Measurements from ENCODE around the gene RHBDL1.

RHBDL1 gene

DNA sequence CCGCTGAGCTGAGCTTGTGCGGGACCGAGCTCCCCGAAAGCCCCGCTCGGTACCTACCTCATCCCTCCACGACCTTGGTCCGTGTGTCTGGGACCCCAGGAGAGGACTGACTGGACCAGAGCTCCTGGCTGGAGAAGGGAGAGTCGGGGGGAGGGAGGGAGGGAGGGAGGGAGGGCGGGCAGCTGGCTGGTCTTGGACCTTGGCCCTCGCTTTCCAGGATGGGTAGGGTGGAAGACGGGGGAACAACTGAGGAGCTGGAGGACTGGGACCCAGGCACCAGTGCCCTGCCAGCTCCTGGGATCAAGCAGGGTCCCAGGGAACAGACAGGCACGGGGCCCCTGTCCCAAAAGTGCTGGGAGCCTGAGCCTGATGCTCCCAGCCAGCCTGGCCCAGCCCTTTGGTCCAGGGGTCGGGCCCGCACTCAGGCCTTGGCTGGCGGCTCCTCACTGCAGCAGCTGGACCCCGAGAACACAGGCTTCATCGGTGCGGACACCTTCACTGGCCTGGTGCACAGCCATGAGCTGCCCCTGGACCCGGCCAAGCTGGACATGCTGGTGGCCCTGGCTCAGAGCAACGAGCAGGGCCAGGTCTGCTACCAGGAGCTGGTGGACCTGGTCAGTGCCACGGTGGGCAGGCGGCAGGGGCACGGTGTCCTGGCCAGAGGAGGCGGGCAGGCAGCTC lies 553 bp downstream of the RHBDL1 start:
- peak; percentile 59 for DNase-seq (ENCODE audit: low spot score)

DNA sequence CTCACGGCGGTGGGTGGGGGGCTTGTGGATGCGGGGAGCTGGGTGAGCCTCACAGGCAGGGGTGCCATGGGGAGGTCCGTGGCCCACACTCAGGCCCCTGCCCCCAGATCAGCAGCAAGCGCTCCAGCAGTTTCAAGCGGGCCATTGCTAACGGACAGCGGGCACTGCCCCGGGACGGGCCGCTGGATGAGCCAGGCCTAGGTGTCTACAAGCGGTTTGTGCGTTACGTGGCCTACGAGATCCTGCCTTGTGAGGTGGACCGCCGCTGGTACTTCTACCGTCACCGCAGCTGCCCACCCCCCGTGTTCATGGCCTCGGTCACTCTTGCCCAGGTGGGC lies 1.1 kb downstream of the RHBDL1 start:
- DNase-seq (ENCODE audit: low spot score) = no peak

DNA sequence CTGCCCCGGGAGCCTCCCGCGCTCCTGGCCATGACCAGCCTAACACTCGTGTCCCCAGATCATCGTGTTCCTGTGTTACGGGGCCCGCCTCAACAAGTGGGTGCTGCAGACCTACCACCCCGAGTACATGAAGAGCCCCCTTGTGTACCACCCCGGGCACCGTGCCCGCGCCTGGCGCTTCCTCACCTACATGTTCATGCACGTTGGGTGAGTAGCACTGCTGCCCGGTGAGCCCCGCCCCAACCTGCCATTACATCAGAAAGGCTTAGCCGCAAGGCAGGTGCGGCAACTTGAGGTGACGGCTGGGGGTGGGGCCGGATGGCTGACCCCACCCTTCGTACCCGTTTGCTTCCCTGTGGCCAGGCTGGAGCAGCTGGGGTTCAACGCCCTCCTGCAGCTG lies 1.4 kb downstream of the RHBDL1 start:
- DNase-seq (ENCODE audit: low spot score) = no peak

DNA sequence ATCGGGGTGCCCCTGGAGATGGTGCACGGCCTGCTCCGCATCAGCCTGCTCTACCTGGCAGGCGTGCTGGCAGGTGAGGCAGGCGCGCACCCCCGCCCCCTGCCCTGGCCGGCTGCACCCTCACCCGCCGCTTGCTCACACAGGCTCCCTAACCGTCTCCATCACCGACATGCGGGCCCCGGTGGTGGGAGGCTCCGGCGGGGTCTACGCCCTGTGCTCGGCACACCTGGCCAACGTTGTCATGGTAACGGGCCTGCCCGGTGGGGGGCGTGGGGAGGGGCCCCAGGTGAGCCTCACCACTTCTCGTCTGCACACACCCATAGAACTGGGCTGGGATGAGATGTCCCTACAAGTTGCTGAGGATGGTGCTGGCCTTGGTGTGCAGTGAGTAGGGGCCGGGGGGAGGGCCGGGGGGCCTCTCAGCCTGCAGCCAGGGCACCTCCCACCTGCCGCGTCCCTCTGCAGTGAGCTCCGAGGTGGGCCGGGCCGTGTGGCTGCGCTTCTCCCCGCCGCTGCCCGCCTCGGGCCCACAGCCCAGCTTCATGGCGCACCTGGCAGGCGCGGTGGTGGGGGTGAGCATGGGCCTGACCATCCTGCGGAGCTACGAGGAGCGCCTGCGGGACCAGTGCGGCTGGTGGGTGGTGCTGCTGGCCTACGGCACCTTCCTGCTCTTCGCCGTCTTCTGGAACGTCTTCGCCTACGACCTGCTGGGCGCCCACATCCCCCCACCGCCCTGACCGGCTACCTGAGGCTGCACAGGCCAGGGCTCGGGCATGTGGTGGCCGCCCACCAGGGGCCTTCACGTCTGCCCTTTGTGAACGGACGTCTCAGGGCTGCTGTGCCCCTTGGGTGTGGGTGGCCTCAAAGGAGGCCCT lies 2.1 kb downstream of the RHBDL1 start:
- DNase-seq (ENCODE audit: low spot score) = no peak

DNA sequence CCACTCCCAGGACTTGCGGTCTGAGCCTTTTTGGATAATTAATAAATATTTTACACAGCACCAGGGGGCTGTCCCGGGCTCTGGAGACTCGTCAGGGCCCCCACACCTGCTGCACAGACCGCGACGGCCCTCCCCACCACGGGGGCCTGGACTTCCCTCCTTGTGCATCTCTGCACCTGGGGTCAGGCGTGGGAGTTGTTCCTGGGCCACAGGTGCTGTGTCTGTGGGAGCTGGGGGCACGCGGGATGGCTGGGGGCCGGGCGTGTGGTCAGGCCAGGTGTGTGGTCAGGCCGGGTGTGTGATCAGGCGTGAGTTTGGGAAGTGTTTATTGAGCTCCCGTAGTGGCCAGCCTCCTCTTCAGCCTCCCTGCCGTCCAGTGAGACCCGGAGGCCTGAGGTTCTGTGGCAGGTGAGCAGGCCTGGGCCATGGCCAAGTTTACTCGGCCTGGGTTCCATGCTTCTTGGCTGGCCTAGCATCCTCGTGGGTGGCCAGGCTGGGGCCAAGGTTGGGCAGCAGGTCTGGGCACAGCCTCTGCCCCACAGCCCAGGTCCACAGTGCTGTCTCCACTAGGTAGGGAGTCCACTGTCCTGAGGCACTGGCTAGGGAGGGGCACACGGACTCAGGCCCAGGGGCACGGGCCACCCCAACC lies 2.9 kb downstream of the RHBDL1 start:
- no peak for DNase-seq (ENCODE audit: low spot score)

DNA sequence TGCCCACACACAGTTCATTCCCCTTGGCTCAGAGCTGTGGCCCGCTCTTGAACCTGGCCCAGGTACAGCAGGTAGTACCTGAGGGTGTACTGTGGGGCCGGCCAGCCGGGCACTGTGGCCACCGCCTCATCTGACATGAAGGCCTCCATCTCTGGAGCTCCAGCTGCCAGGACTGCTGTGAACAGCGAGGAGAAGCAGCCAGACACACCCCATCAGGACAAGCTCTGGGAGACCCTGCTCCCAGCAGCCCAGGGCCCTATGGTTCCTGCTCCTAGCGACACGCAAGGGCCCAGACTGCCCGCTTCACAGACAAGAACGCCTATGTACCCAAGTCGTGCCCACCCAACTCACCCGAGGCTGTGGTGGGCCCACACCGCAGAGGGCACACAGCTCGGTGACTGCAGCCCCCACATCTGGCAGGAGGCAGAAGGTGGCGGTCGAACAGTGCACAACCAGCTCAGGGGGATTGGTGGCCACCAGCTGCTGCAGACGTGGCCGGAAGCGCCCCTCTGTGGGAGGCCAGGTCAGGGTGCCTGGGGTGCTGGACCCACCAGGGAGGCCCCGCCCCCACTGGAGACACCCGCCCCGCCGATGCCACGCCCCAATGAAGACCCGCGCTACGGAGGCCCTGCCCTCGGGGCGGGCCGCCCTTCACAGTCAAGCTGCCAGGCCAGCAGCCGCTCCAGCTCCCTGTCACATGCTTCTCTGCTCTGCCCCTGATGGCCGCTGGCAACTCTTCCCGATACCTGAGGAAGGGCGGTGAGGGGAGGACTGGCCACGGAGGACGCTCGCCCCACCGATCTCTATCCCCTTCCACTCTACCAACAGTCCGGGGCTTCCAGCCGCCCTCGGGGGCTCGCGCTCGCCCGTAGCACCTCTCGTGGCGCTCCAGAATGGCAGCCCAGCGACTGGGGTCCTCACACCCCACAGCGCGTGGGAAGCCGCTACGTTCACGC lies 3.7 kb downstream of the RHBDL1 start:
- peak; percentile 48 for DNase-seq (ENCODE audit: low spot score)

DNA sequence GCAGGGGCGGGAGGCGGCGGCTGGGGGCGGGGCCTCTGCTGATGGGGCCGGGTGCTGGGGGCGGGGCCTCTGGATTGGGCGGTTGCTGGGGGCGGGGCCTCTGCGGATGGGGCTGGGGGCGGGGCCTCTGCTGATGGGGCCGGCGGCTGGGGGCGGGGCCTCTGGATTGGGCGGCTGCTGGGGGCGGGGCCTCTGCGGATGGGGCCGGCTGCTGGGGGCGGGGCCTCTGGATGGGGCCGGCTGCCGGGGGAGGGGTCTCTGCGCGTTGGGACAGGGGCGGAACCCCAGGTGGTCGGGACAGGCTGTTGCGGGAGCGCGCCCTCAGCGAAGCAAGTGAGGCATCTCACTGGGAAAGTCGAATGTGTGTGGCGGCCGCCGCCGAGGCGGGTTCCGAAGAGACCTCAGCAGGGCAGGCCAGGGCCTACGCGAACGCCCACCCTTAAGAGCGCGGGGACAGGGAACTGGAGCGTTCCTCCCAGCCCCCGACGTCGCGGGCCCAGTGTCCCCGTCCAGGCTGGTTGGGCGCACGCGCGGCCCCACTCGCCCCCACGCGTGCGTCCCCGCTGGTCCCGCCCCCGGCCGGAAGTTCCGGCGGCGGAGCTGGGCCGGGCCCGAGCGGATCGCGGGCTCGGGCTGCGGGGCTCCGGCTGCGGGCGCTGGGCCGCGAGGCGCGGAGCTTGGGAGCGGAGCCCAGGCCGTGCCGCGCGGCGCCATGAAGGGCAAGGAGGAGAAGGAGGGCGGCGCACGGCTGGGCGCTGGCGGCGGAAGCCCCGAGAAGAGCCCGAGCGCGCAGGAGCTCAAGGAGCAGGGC lies 4.5 kb downstream of the RHBDL1 start, which contains the start of gene STUB1:
TSS of gene STUB1 (plus strand) at position 597 of the 811 bp plus-strand sequence. CDS start at position 713, 116 bp downstream.
- DNase-seq (ENCODE audit: low spot score) = peak; percentile 81

DNA sequence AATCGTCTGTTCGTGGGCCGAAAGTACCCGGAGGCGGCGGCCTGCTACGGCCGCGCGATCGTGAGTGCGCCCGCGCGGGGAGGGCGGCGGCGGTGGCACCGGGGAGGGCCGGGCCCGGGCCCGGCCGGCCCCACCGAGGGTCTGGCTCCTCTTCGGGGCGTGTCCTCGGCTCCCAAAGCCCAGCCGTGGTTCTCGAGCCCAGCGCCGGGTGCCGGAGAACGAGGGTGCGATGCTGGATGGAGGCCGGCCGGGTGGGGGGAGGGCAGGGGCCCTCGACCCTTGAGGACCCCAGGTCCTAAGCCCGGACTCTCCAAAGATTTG lies 5.1 kb downstream of the RHBDL1 start:
- DNase-seq (ENCODE audit: low spot score) = no peak

DNA sequence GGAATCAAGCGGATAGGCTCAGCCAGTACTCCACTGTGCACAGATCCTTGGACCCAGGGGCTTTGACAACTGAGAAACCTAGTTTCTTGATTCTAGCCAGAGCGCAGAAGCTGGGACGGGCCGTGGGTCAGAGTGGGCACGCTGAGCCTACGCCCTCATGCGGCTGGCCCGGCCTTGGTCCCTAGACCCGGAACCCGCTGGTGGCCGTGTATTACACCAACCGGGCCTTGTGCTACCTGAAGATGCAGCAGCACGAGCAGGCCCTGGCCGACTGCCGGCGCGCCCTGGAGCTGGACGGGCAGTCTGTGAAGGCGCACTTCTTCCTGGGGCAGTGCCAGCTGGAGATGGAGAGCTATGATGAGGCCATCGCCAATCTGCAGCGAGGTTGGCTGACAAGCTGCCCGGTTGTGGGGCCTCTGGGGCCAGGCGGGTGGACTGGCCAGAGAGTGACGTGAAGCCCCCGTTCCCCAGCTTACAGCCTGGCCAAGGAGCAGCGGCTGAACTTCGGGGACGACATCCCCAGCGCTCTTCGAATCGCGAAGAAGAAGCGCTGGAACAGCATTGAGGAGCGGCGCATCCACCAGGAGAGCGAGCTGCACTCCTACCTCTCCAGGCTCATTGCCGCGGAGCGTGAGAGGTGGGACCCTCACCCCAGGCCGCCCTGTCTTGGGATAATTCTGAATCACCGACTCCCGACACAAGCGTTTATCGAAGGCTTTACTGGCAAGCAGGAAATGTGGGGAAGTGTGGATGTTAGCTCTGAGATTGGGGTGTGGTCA lies 5.7 kb downstream of the RHBDL1 start:
- no peak for DNase-seq (ENCODE audit: low spot score)

DNA sequence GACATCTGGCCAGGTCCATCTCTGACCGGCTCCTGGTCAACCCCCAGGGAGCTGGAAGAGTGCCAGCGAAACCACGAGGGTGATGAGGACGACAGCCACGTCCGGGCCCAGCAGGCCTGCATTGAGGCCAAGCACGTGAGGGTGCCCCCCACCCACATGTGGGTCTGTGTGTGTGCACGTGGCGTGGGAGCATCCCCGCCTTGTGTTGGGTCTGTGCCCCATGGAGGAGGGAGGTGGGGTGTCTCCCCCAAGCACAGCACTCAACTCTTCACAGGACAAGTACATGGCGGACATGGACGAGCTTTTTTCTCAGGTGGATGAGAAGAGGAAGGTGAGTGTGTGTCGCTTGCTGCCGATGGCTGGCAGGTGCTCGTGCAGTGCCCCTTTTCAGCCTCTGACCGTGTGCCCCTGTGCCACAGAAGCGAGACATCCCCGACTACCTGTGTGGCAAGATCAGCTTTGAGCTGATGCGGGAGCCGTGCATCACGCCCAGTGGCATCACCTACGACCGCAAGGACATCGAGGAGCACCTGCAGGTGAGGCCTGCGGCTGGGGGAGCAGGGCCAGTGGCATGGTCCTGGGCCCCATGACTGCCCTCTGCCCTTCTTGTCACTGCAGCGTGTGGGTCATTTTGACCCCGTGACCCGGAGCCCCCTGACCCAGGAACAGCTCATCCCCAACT lies 6.4 kb downstream of the RHBDL1 start:
- DNase-seq (ENCODE audit: low spot score) = no peak

DNA sequence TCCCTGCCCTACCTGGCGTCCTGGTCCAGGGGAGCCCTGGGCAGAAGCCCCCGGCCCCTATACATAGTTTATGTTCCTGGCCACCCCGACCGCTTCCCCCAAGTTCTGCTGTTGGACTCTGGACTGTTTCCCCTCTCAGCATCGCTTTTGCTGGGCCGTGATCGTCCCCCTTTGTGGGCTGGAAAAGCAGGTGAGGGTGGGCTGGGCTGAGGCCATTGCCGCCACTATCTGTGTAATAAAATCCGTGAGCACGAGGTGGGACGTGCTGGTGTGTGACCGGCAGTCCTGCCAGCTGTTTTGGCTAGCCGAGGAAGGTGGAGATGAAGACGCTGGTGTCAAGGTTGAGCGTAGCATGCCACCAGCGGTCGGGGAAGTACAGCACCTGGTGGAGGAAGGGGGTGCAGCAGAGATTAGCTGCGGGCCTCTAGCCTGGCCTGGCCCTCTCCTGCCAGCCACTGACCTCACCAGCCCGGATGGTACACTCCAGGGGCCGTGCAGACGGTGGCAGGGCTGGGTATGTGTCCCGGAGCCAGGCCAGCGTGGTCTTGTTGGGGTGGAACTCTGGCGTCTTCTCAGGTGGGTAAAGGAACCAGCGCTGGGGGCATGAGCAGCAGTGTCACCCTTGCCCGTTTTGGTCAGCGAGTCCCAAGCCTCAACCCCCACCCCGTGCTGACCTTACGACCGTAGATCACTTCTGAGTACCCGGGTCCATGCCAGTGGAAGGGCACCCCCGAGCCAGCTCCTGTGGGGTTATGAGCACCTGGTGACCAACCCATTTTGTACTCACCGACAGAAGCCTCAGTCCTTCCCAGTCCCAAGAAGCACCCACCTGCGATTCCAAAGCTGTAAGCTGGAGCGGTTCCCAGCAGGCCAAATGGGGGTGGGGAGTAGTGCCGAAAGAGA lies 7.3 kb downstream of the RHBDL1 start:
- no peak for DNase-seq (ENCODE audit: low spot score)

DNA sequence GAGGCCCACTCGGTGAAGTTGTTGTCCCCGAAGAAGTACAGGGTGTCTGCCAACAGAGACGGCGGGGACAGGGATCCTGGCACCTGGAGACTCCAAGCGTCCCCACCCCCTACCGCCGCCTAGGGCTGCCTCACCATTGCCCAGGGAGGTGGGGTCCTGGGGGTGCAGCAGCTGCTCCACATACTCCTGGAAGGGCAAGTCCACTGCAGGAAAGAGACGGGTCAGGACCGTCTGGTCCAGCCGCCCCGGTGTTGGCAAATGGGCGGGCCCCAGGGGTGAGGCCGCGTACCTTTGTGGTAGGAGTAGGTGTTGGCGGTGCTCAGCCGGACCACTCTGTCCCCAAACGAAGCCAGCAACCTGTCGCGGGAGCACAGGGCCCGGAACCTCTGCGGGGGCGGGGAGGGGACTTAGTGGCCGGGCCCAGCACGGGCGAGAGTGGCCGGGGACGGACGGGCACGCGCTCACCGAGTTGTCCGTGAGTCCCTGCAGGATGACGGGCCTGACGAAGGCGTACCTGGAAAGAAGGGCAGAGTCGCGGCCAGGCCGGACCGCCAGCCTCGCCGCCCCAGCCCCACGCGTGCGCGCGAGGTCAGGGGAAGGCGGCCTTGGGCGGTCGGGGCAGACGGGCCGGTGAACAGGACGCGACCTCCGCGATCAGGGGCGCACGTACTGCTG lies 8.1 kb downstream of the RHBDL1 start:
- no peak for DNase-seq (ENCODE audit: low spot score)

DNA sequence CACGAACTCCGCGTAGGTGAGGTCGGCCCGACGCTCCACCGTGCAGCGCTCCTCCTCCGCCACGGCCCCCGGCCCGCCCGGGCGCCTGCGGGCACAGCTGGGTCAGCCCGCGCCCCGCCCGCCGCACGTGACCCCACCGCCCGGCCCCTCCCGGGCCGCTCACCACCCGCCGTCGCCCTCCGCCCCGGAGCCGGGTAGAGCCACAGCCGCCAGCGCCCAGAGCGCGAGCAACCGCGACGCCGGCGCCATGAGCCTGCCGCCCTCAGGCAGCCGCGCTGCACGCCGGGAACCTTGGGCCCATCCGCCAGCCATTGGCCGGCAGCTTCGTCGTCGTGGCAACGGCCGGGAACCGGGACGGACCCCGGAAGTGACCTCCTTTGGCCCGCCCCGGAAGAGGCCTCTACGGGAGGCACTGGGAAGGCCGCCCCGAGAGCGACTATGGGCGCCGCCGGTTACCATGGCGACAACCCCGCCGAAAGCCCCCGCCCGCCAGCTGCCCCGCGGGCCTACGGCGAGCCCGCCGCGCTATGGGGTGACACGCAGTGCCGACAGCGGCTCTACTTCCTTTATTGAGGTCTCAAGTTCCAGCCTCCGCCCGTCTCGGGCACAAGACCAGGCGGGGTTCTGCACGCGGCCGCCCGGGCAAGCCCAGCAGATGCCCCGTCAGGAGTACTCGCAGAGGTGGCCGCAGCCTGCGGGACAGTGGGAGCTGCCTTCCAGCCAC lies 8.8 kb downstream of the RHBDL1 start, which contains the start of gene JMJD8:
TSS of gene JMJD8 (minus strand) at position 264 of the 724 bp plus-strand sequence. CDS start at position 249, 15 bp downstream.
- DNase-seq (ENCODE audit: low spot score) = peak; percentile 97

DNA sequence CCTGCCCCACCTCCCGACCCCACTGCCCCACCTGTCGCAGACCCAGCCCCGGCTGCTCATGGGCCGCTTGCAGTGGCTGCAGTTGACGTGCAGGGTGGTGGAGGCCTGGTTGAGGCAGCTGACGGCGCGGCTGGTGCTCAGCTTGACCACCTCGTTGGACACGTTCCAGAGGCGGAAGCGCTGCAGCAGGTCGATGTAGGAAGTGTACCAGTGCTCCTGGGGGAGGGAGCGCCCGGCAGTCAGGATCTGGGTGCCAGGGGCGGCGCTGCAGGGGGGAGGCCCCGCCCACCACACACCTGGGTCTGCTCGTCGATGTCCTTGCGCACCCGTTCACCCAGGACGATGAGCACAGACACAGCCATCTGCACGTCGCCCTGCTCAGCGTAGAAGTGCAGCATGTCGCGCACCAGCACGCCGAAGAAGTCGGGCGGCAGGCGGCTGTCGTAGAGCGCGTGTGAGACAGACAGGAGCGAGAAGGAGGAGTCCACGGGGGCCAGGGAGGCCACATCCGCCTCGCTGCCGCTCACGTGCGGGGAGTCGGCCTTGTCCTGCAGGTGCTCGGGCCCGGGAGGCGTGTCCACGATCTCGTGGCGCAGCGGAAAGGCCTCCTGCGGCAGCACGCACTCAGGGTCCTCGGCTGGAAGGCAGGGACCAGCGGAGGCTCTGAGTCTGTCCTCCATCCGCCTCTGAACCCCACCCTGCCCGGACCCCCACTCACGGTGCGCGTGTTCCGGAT lies 9.7 kb downstream of the RHBDL1 start:
- no peak for DNase-seq (ENCODE audit: low spot score)

DNA sequence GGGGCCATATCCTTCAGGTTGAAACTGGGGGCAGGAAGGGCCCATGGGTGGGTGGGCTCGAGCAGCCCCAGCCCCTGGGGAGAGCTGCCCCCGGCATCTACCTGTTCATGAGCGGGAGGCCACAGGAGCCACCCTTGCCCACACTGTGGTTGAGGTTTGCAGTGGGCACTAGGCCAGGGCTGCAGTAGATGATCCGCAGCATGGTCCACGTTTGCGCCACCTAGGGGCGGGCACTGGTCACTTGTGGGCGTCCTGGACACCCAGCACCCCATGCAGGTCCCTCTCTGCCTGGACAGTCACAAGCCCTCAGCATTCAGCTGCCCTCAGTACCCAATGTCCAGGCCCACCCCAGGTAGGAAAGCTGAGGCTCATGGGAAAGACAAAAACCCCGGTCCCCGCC lies 10.5 kb downstream of the RHBDL1 start:
- no peak for DNase-seq (ENCODE audit: low spot score)

DNA sequence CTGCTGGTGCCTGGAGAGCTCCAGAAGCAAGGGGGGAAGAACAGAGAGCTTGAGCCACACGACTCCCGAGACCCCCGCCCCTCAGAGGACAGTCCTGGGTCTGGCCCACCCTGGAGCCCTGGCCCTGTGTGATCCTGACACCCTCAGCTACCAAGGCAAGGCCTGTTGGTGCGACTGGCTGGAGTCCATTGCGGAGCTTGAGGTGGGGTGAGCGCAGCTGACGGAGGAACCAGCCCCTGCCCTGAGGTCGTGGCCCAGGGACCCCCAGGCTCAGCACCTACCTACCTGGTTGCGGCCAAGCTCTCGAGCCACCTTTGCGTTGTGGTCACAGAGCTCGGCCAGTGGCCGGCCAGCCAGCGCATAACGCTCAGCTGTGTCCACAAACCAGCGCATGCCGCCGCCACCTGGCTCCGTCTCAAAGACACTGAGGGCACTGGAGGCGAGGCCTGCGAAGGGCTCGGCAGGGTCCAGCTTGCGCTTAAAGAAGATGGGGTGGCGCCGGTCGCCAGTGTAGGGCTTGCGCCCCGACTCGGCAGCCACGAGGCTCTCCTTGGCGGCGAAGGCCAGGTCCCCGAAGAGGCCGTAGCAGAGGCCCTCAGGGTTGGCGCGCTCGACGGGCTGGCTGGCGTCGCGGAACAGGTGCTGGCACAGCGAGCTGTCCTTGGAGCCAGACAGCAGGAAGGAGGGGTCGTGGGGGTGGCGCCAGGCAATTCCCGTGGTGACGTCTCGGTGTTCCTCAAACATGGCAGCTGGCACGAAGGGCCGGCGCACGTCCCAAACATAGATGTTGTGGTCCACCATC lies 11.2 kb downstream of the RHBDL1 start:
- no peak for DNase-seq (ENCODE audit: low spot score)
